Calu3 (cell line): Measurements from ENCODE around the gene EPB41L3. TPM values are rescaled to one million over a fixed set of nuclear protein-coding genes. Genes with fewer than 3 reads are reported as not detected.

Source experiments
- BruUV-seq: library from RNA; stranded (reverse); fragments of 400-500 nt; replicated peaks from 2 replicates; lab custom pipeline; 2021; lab: Mats Ljungman, UMichigan
- CTCF ChIA-PET: fragments of 300-600 bp; sonication (Branson Sonifier 250); formaldehyde crosslinking; loops from one replicate; lab custom pipeline; 2022; ENCODE audit warnings: antibody characterized with exemption; lab: Charles Lee
- DNase-seq: peaks from one replicate; pipeline ENCODE4 v3.0.0; 2022
- H3K27ac Mint-ChIP-seq: one replicate; pipeline ENCODE4 v1.8.0; 2022; ENCODE audit warnings: mixed read lengths; ENCODE audit not compliant: unreplicated experiment
- H3K27me3 Mint-ChIP-seq: one replicate; pipeline ENCODE4 v1.8.0; 2022; ENCODE audit warnings: mixed read lengths; ENCODE audit not compliant: unreplicated experiment
- H3K36me3 Mint-ChIP-seq: one replicate; pipeline ENCODE4 v1.8.0; 2022; ENCODE audit warnings: mild to moderate bottlenecking, moderate library complexity, mixed read lengths; ENCODE audit not compliant: insufficient read depth, unreplicated experiment
- H3K4me1 Mint-ChIP-seq: one replicate; pipeline ENCODE4 v1.8.0; 2022; ENCODE audit warnings: mild to moderate bottlenecking, low read depth, mixed read lengths; ENCODE audit not compliant: unreplicated experiment
- H3K4me3 Mint-ChIP-seq: one replicate; pipeline ENCODE4 v1.8.0; 2022; ENCODE audit warnings: mild to moderate bottlenecking, low read depth, moderate library complexity, mixed read lengths; ENCODE audit not compliant: unreplicated experiment
- H3K9me3 Mint-ChIP-seq: one replicate; pipeline ENCODE4 v1.8.0; 2022; ENCODE audit warnings: low read depth, mixed read lengths; ENCODE audit not compliant: unreplicated experiment
- intact Hi-C: fragments of 100-400 bp; cut with micrococcal nuclease; formaldehyde crosslinking; loops from one replicate; pipeline ENCODE4 v1.10.0; 2022; ENCODE audit not compliant: unreplicated experiment
- total RNA-seq: library from RNA; stranded (reverse); gene quantifications from 2 replicates; pipeline ENCODE4 v1.2.3, GENCODE V29; 2022
- TF ChIP-seq, protein P1 (sequence below): fragments of 200-600 bp; IDR thresholded peaks from one replicate; pipeline ENCODE4 v1.8.0; 2022; ENCODE audit warnings: antibody characterized with exemption; ENCODE audit not compliant: unreplicated experiment

EPB41L3 gene
- total RNA-seq, 1 experiment from 2014 or later, result not detected

- CTCF ChIA-PET, result no interaction called here
- DNase-seq, result no peak
- TF ChIP-seq, protein P1, sequence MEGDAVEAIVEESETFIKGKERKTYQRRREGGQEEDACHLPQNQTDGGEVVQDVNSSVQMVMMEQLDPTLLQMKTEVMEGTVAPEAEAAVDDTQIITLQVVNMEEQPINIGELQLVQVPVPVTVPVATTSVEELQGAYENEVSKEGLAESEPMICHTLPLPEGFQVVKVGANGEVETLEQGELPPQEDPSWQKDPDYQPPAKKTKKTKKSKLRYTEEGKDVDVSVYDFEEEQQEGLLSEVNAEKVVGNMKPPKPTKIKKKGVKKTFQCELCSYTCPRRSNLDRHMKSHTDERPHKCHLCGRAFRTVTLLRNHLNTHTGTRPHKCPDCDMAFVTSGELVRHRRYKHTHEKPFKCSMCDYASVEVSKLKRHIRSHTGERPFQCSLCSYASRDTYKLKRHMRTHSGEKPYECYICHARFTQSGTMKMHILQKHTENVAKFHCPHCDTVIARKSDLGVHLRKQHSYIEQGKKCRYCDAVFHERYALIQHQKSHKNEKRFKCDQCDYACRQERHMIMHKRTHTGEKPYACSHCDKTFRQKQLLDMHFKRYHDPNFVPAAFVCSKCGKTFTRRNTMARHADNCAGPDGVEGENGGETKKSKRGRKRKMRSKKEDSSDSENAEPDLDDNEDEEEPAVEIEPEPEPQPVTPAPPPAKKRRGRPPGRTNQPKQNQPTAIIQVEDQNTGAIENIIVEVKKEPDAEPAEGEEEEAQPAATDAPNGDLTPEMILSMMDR, result no peak
- H3K27me3 Mint-ChIP-seq, result no peaks in the 10 kb centered on the region
- H3K27ac Mint-ChIP-seq, result no peak overlapping the region
- no peaks in the 10 kb centered on the region for H3K4me1 Mint-ChIP-seq
- H3K36me3 Mint-ChIP-seq, result no peaks in the 10 kb centered on the region
- H3K4me3 Mint-ChIP-seq, result no peak overlapping the region
- H3K9me3 Mint-ChIP-seq, result no peaks in the 10 kb centered on the region
- no TSS peak for BruUV-seq
- intact Hi-C loops, result no loop called here
Observed at GRCh38 chr18:5518179-5518770, 25.5 kb downstream of the EPB41L3 start.

DNA sequence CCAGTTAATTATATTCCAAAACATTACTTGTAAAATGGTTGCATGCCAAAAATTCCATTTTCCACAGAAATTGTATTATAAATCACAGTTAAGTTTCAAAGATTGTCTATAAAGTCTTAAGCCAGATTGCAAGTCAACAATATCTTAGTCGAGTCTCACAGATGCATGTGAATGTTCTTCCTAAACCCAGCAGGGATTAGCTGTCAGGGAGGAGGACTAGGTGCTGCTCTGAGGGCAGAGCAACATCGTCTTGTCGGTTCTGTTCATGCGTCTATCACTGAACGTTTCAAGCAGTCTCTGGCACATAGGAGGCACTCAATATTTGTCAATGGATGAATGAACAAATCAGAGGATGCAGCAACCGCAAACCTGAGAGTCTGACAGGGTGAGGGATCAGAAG, 27.0 kb downstream of the EPB41L3 start:
- no peak overlapping the region for H3K27ac Mint-ChIP-seq
- no peak overlapping the region for H3K4me3 Mint-ChIP-seq
- no peak for DNase-seq
- intact Hi-C loops, result no loop called here
- no peaks in the 10 kb centered on the region for H3K4me1 Mint-ChIP-seq
- CTCF ChIA-PET, result no interaction called here
- H3K36me3 Mint-ChIP-seq, result no peaks in the 10 kb centered on the region
- TF ChIP-seq, protein P1, result no peak
- BruUV-seq, result no TSS peak
- peaks cover 4% of the 10 kb centered on the region for H3K9me3 Mint-ChIP-seq
- H3K27me3 Mint-ChIP-seq, result no peaks in the 10 kb centered on the region

- Mint-ChIP-seq H3K36me3 (no peaks in the 10 kb centered on the region), H3K27ac (no peak overlapping the region), H3K4me1 (no peaks in the 10 kb centered on the region), H3K9me3 (peaks cover 4% of the 10 kb centered on the region), H3K4me3 (no peak overlapping the region), H3K27me3 (no peaks in the 10 kb centered on the region)
- no peak for DNase-seq
- CTCF ChIA-PET, result no interaction called here
- TF ChIP-seq, protein P1, result no peak
- BruUV-seq, result no TSS peak
- intact Hi-C loops, result no loop called here
Observed at GRCh38 chr18:5515011-5515784, 28.6 kb downstream of the EPB41L3 start.

DNA sequence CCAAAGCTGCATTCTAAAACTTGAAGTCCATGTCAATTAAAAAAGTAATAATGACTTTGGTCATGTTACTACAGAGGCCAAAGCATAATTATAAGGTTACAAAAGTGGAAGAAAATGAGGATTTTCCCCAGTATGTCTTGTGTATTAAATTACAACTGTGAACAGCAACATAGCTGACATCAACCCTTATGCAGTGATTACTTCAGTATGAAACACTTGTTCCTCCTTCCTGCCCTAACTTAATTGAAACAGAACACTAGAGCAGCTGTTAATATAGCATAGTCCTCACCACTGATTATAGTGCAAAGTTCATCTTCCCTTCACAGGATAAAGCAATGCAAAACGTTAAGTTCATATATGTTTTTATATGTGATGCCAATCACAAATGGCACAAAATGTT, 29.9 kb downstream of the EPB41L3 start:
- H3K27me3 Mint-ChIP-seq, result no peaks in the 10 kb centered on the region
- intact Hi-C loops, result no loop called here
- no peaks in the 10 kb centered on the region for H3K4me1 Mint-ChIP-seq
- CTCF ChIA-PET, result no interaction called here
- H3K9me3 Mint-ChIP-seq, result peaks cover 4% of the 10 kb centered on the region
- H3K36me3 Mint-ChIP-seq, result no peaks in the 10 kb centered on the region
- no peak overlapping the region for H3K4me3 Mint-ChIP-seq
- no TSS peak for BruUV-seq
- DNase-seq, result no peak
- TF ChIP-seq, protein P1, result no peak
- H3K27ac Mint-ChIP-seq, result no peak overlapping the region
